ENCODE results near the gene FKBP1A.

The FKBP1A gene

GRCh38 chr20:1382670-1383069 is 10.2 kb downstream of the FKBP1A start:
- Histone ChIP-seq H3K36me3 (ENCODE audit: control insufficient read depth, insufficient read depth, low read length) (no peaks in the 10 kb centered on the region), H2AFZ (no peak overlapping the region), H3K4me2 (ENCODE audit: low read length) (no peak overlapping the region), H3K27me3 (ENCODE audit: control insufficient read depth, insufficient read depth, low read length) (no peaks in the 10 kb centered on the region), H3K9me3 (ENCODE audit: control insufficient read depth, low read length) (no peaks in the 10 kb centered on the region), H3K27ac (no peak overlapping the region), H3K4me1 (peaks cover 3% of the 10 kb centered on the region), H3K9ac (no peak overlapping the region), H3K4me3 (ENCODE audit: low read depth, low read length) (no peak overlapping the region), H3K79me2 (peaks cover 61% of the 10 kb centered on the region)
- TF ChIP-seq CTCF (IDR thresholded peaks at IDR 0.05), result no peak

DNA sequence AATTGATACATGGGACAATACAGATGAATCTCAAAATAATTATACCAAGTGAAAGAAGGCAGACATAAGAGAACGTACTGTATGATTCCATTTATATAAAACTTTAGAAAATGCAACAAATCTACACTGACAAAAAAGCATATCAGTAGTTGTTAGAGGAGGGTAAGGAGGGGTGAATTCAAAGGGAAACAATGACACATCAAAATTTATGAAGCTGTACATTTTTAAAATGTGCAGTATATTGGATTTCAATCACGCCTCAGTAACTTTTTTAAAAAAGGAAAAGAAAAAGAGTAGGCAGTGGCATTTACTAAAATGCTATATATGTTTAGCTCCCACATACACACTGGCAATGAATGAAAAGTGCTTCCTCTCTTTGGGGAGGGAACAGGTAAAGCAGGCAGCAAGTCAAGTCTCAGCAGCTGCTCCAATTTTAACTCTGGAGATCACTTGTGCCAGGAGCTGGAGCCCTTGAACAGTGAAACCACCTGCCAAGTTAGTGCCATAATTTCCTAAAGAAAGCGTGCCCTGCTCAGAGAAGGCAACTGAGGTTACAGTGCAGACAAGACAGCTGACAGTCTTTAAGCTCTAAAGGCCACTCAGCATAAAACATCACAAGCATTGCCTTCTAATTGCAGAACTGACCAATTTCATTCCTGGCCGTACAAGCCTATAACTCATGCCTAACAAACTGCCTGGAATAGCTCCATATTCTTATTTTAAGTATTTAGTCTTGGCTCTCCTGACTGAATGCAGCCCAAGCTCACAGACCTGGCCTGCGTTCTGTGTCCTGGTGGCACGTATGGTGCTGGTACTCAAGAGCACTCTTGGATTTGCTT is 10.9 kb downstream of the FKBP1A start:
- Histone ChIP-seq H3K27me3 (ENCODE audit: control insufficient read depth, insufficient read depth, low read length) (no peaks in the 10 kb centered on the region), H3K79me2 (peaks cover 55% of the 10 kb centered on the region), H3K36me3 (ENCODE audit: control insufficient read depth, insufficient read depth, low read length) (no peaks in the 10 kb centered on the region), H2AFZ (no peak overlapping the region), H3K9me3 (ENCODE audit: control insufficient read depth, low read length) (no peaks in the 10 kb centered on the region), H3K9ac (no peak overlapping the region), H3K4me2 (ENCODE audit: low read length) (no peak overlapping the region), H3K27ac (no peak overlapping the region), H3K4me3 (ENCODE audit: low read depth, low read length) (no peak overlapping the region), H3K4me1 (peaks cover 3% of the 10 kb centered on the region)
- no peak for TF ChIP-seq CTCF (IDR thresholded peaks at IDR 0.05)

DNA sequence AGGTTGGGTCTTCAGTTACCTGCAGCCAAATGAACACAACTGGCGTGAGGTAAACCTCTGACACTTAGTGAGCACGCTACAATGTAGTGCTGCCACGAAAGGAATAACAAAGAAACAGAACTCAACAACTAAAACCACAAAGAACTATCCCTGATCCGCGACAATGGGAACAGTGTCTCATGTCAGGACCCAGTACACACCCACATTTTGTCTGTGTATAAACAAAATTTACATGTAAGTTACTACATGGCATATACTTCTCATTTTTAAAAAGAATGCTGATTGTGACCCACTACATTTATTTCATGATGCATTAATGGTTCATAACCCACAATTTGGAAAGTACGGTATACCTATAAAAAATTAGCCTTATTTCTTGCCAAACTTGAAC is 14.1 kb downstream of the FKBP1A start:
- H3K4me3 ChIP-seq (ENCODE audit: low read depth, low read length), result no peak overlapping the region
- TF ChIP-seq CTCF (IDR thresholded peaks at IDR 0.05), result no peak
- no peak overlapping the region for H2AFZ ChIP-seq
- H3K9me3 ChIP-seq (ENCODE audit: control insufficient read depth, low read length), result no peaks in the 10 kb centered on the region
- H3K79me2 ChIP-seq, result peaks cover 29% of the 10 kb centered on the region
- no peaks in the 10 kb centered on the region for H3K27me3 ChIP-seq (ENCODE audit: control insufficient read depth, insufficient read depth, low read length)
- H3K9ac ChIP-seq, result no peak overlapping the region
- no peak overlapping the region for H3K27ac ChIP-seq
- H3K4me2 ChIP-seq (ENCODE audit: low read length), result no peak overlapping the region
- no peaks in the 10 kb centered on the region for H3K36me3 ChIP-seq (ENCODE audit: control insufficient read depth, insufficient read depth, low read length)
- peaks cover 13% of the 10 kb centered on the region for H3K4me1 ChIP-seq

GRCh38 chr20:1377984-1378734 is 14.7 kb downstream of the FKBP1A start:
- H3K27ac ChIP-seq, result peak overlapping the region; percentile 34
- peaks cover 27% of the 10 kb centered on the region for H3K79me2 ChIP-seq
- no peaks in the 10 kb centered on the region for H3K36me3 ChIP-seq (ENCODE audit: control insufficient read depth, insufficient read depth, low read length)
- H2AFZ ChIP-seq, result no peak overlapping the region
- H3K4me1 ChIP-seq, result peaks cover 13% of the 10 kb centered on the region
- H3K27me3 ChIP-seq (ENCODE audit: control insufficient read depth, insufficient read depth, low read length), result no peaks in the 10 kb centered on the region
- no peaks in the 10 kb centered on the region for H3K9me3 ChIP-seq (ENCODE audit: control insufficient read depth, low read length)
- TF ChIP-seq CTCF (IDR thresholded peaks at IDR 0.05), result no peak
- H3K4me2 ChIP-seq (ENCODE audit: low read length), result no peak overlapping the region
- no peak overlapping the region for H3K4me3 ChIP-seq (ENCODE audit: low read depth, low read length)
- no peak overlapping the region for H3K9ac ChIP-seq

Data from parathyroid adenoma (tissue), 2 donors.